Activated T-helper 1 cell treated with anti-CD3 and anti-CD28 coated beads, Interleukin-2, amount 50 U/mL, for 16 hours (primary cell): ENCODE data around the gene GARS1.
"Not testable (repeated sequence)": the region's sequence is repeated elsewhere in the genome, so short reads cannot be mapped to it uniquely, and the experiment has no call there.

Source experiments
- DNase-seq, 2 donors: peaks; one replicate each; pipeline ENCODE4 v3.0.0-alpha.2; 2020; ENCODE audit warnings: low read depth in 1 of 2, low spot score in 1 of 2

The GARS1 gene

GRCh38 chr7:30594540-30595435 is at the start of gene GARS1:
Gene GARS1 (plus strand): TSS chr7:30594878. CDS start chr7:30594922, 44 bp downstream.
- peak; percentile 79 to 85 for DNase-seq

- DNase-seq = no peak
These were observed 48.7 kb upstream of the GARS1 start for GRCh38 chr7:30545791-30546555.

GRCh38 chr7:30546596-30546995 is 48.1 kb upstream of the GARS1 start:
- no peak for DNase-seq

- DNase-seq = peak in 1 of 2 donors; percentile 6
These were observed 45.8 kb upstream of the GARS1 start for GRCh38 chr7:30548845-30549244.

GRCh38 chr7:30549931-30550493 is 44.7 kb upstream of the GARS1 start:
- DNase-seq = no peak

- DNase-seq = no peak
These were observed 42.3 kb upstream of the GARS1 start for GRCh38 chr7:30552330-30552729.

- DNase-seq = no peak
These were observed 41.5 kb upstream of the GARS1 start for GRCh38 chr7:30553141-30553540.

GRCh38 chr7:30553546-30553945 is 41.1 kb upstream of the GARS1 start:
- DNase-seq = no peak

- no peak for DNase-seq
These were observed 39.2 kb upstream of the GARS1 start for GRCh38 chr7:30555525-30555924.

GRCh38 chr7:30556840-30557239 is 37.8 kb upstream of the GARS1 start:
- no peak for DNase-seq

- no peak for DNase-seq
These were observed 37.4 kb upstream of the GARS1 start for GRCh38 chr7:30557245-30557644.

GRCh38 chr7:30559611-30560010 is 35.1 kb upstream of the GARS1 start:
- DNase-seq = no peak

GRCh38 chr7:30561389-30561788 is 33.3 kb upstream of the GARS1 start:
- no peak for DNase-seq

- DNase-seq = no peak
These were observed 32.2 kb upstream of the GARS1 start for GRCh38 chr7:30562498-30562897.

GRCh38 chr7:30562909-30563308 is 31.8 kb upstream of the GARS1 start:
- no peak for DNase-seq

GRCh38 chr7:30563326-30563942 is 31.2 kb upstream of the GARS1 start:
- DNase-seq = no peak

- DNase-seq = peak; percentile 49 to 60
These were observed 30.3 kb upstream of the GARS1 start for GRCh38 chr7:30564243-30564892.

GRCh38 chr7:30566596-30566995 is 28.1 kb upstream of the GARS1 start:
- DNase-seq = no peak

- no peak for DNase-seq
These were observed 27.6 kb upstream of the GARS1 start for GRCh38 chr7:30567081-30567480.

- not testable (repeated sequence) for DNase-seq
These were observed 24.4 kb upstream of the GARS1 start for GRCh38 chr7:30570238-30570637.
